Smooth muscle cell (in vitro differentiated cells): ENCODE data around the gene KRTAP10-4. TPM values are rescaled to one million over a fixed set of nuclear protein-coding genes. Genes with fewer than 3 reads are reported as not detected.

Source experiments
- DNase-seq: peaks from one replicate; lab custom pipeline; 2025; ENCODE audit not compliant: unreplicated experiment; lab: John Stamatoyannopoulos, UW
- H2AFZ ChIP-seq: fragments of 200-600 bp; sonication (generic); 2 replicates; pipeline ENCODE4 v1.6.0; 2016; ENCODE audit warnings: antibody characterized with exemption, low read depth, mild to moderate bottlenecking
- H3F3A ChIP-seq: fragments of 200-600 bp; sonication (generic); 2 replicates; pipeline ENCODE4 v1.6.0; 2017; ENCODE audit warnings: antibody characterized with exemption, low read depth
- H3K27ac ChIP-seq: fragments of 200-600 bp; sonication (generic); 2 replicates; pipeline ENCODE4 v1.5.1; 2016; ENCODE audit warnings: low read depth, mild to moderate bottlenecking
- H3K27me3 ChIP-seq: fragments of 200-600 bp; sonication (generic); 2 replicates; pipeline ENCODE4 v1.6.1; 2016; ENCODE audit warnings: low read depth, mild to moderate bottlenecking
- H3K36me3 ChIP-seq: fragments of 200-600 bp; sonication (generic); 2 replicates; pipeline ENCODE4 v1.5.1; 2016; ENCODE audit warnings: low read depth
- H3K4me1 ChIP-seq: fragments of 200-600 bp; sonication (generic); 2 replicates; pipeline ENCODE4 v1.5.1; 2016; ENCODE audit warnings: low read depth
- H3K4me2 ChIP-seq: fragments of 200-600 bp; sonication (generic); 2 replicates; pipeline ENCODE4 v1.6.0; 2016; ENCODE audit warnings: mild to moderate bottlenecking
- H3K4me3 ChIP-seq: fragments of 200-600 bp; sonication (generic); 2 replicates; pipeline ENCODE4 v1.5.1; 2016; ENCODE audit warnings: mild to moderate bottlenecking
- H3K79me2 ChIP-seq: fragments of 200-600 bp; sonication (generic); 2 replicates; pipeline ENCODE4 v1.6.0; 2016; ENCODE audit warnings: low read depth, mild to moderate bottlenecking
- H3K9ac ChIP-seq: fragments of 200-600 bp; sonication (generic); 2 replicates; pipeline ENCODE4 v1.6.0; 2016; ENCODE audit warnings: low read depth
- H3K9me3 ChIP-seq: fragments of 200-600 bp; sonication (generic); replicated peaks from 2 replicates; pipeline ENCODE4 v1.5.1; 2016; ENCODE audit warnings: low read depth
- H4K20me1 ChIP-seq: fragments of 200-600 bp; sonication (generic); 2 replicates; pipeline ENCODE4 v1.6.0; 2016; ENCODE audit warnings: low read depth
- CTCF ChIP-seq: fragments of 200-600 bp; sonication (generic); IDR thresholded peaks from 2 replicates; pipeline ENCODE4 v1.5.1; 2017; ENCODE audit warnings: borderline replicate concordance, mild to moderate bottlenecking, antibody characterized with exemption; ENCODE audit not compliant: insufficient read depth, poor library complexity, severe bottlenecking
- WGBS: methylation state at CpG from one replicate; pipeline ENCODE4 v1.1.7; 2016; ENCODE audit warnings: low lambda C conversion rate; 5-methylcytosine and 5-hydroxymethylcytosine counted together
- polyA plus RNA-seq: library from polyadenylated mRNA; unstranded; fragments of >200 nt; fragmentation: Nextera tagmentation; extraction: Ambion mirVana; gene quantifications from 2 replicates; pipeline ENCODE4 v1.2.1, GENCODE V29; 2016
- total RNA-seq: library from RNA; depleted of rRNA; stranded (reverse); fragments of >200 nt; gene quantifications from 2 replicates; pipeline ENCODE4 v1.2.3, GENCODE V29; 2014

The KRTAP10-4 gene
- total and polyA plus RNA-seq, 2 experiments from 2014 or later, result not detected

GRCh38 chr21:44533121-44533890, 40.2 kb upstream of the KRTAP10-4 start:
- Histone ChIP-seq H2AFZ (no peak overlapping the region), H3F3A (no peaks in the 10 kb centered on the region), H3K4me3 (no peak overlapping the region), H3K27ac (no peak overlapping the region), H3K79me2 (no peaks in the 10 kb centered on the region), H3K27me3 (no peaks in the 10 kb centered on the region), H3K4me1 (no peaks in the 10 kb centered on the region), H3K36me3 (no peaks in the 10 kb centered on the region), H3K4me2 (no peak overlapping the region), H3K9me3 (no peaks in the 10 kb centered on the region), H3K9ac (no peak overlapping the region), H4K20me1 (no peaks in the 10 kb centered on the region)
- 96% methylated on average over 34 of the region's 37 CpGs for WGBS
- no peak for DNase-seq
- TF ChIP-seq CTCF, result no peak

- no peak overlapping the region for H2AFZ ChIP-seq
- DNase-seq, result no peak
- H3K27me3 ChIP-seq, result no peaks in the 10 kb centered on the region
- no peaks in the 10 kb centered on the region for H3K4me1 ChIP-seq
- H3K4me2 ChIP-seq, result no peak overlapping the region
- H4K20me1 ChIP-seq, result no peaks in the 10 kb centered on the region
- no peaks in the 10 kb centered on the region for H3F3A ChIP-seq
- WGBS, result 91% methylated on average over 7 of the region's 21 CpGs
- H3K4me3 ChIP-seq, result no peak overlapping the region
- no peaks in the 10 kb centered on the region for H3K9me3 ChIP-seq
- no peak overlapping the region for H3K27ac ChIP-seq
- no peak for TF ChIP-seq CTCF
- H3K9ac ChIP-seq, result no peak overlapping the region
- H3K79me2 ChIP-seq, result no peaks in the 10 kb centered on the region
- H3K36me3 ChIP-seq, result no peaks in the 10 kb centered on the region
Measured at GRCh38 chr21:44533891-44534627, 39.5 kb upstream of the KRTAP10-4 start.

- Histone ChIP-seq H2AFZ (no peak overlapping the region), H3K36me3 (no peaks in the 10 kb centered on the region), H4K20me1 (no peaks in the 10 kb centered on the region), H3K27ac (no peak overlapping the region), H3K4me1 (no peaks in the 10 kb centered on the region), H3K27me3 (no peaks in the 10 kb centered on the region), H3K79me2 (no peaks in the 10 kb centered on the region), H3K9ac (no peak overlapping the region), H3F3A (no peaks in the 10 kb centered on the region), H3K4me2 (no peak overlapping the region), H3K4me3 (no peak overlapping the region), H3K9me3 (no peaks in the 10 kb centered on the region)
- DNase-seq, result no peak
- 91% methylated on average over 6 of the region's 6 CpGs for WGBS
- no peak for TF ChIP-seq CTCF
Measured at GRCh38 chr21:44534688-44535087, 38.8 kb upstream of the KRTAP10-4 start.
